Mesenchymal stem cell (in vitro differentiated cells and primary cell): ENCODE results near the gene ELMO1.
"Not testable (repeated sequence)": the region's sequence is repeated elsewhere in the genome, so short reads cannot be mapped to it uniquely, and the experiment has no call there.

Experiments used
- DNase-seq: peaks from one replicate; pipeline ENCODE4 v3.0.0-alpha.2; 2013
- H2AFZ ChIP-seq: one replicate; pipeline ENCODE4 v1.6.1; 2013; ENCODE audit warnings: low read depth, mild to moderate bottlenecking, control low read depth, inconsistent platforms, low read length, moderate library complexity
- H2AK5ac ChIP-seq: 2 replicates; pipeline ENCODE4 v1.6.1; 2013; ENCODE audit warnings: low read length, moderate library complexity, mild to moderate bottlenecking, inconsistent platforms; ENCODE audit not compliant: severe bottlenecking
- H2BK120ac ChIP-seq: one replicate; pipeline ENCODE4 v1.6.1; 2013; ENCODE audit warnings: low read depth, mild to moderate bottlenecking, inconsistent platforms, low read length, moderate library complexity
- H2BK12ac ChIP-seq, 2 experiments: one replicate each; pipeline ENCODE4 v1.6.1; 2013; ENCODE audit warnings: inconsistent platforms in 2 of 2, low read length in 2 of 2, mild to moderate bottlenecking in 2 of 2, moderate library complexity in 2 of 2, control low read depth in 1 of 2
- H2BK15ac ChIP-seq: one replicate; pipeline ENCODE4 v1.6.1; 2013; ENCODE audit warnings: mild to moderate bottlenecking, low read depth, inconsistent platforms; ENCODE audit not compliant: poor library complexity, severe bottlenecking
- H2BK5ac ChIP-seq: 2 replicates; pipeline ENCODE4 v1.6.1; 2013; ENCODE audit warnings: low read depth, mild to moderate bottlenecking, low read length, control low read depth, inconsistent platforms; ENCODE audit not compliant: poor library complexity, severe bottlenecking
- H3K14ac ChIP-seq, 2 experiments: one replicate each; pipeline ENCODE4 v1.6.1; 2013; ENCODE audit warnings: inconsistent platforms in 2 of 2, low read length in 2 of 2, control low read depth in 1 of 2, mild to moderate bottlenecking in 1 of 2, moderate library complexity in 1 of 2
- H3K18ac ChIP-seq, 2 experiments: one replicate each; pipeline ENCODE4 v1.6.1; 2013; ENCODE audit warnings: inconsistent platforms in 2 of 2, low read length in 2 of 2, control low read depth in 1 of 2, low read depth in 1 of 2, mild to moderate bottlenecking in 1 of 2
- H3K23ac ChIP-seq, 2 experiments: one replicate each; pipeline ENCODE4 v1.6.1; 2013; ENCODE audit warnings: inconsistent platforms in 2 of 2, low read length in 2 of 2, mild to moderate bottlenecking in 2 of 2, moderate library complexity in 2 of 2, control low read depth in 1 of 2
- H3K27ac ChIP-seq: 2 replicates; pipeline ENCODE4 v1.5.1; 2013; ENCODE audit warnings: mild to moderate bottlenecking, moderate library complexity, low read length, control low read depth, inconsistent platforms; ENCODE audit not compliant: poor library complexity, severe bottlenecking
- H3K27me3 ChIP-seq, 2 experiments: 2 replicates each; pipeline versions ENCODE4 v1.6.1 to v1.7.0; 2013; ENCODE audit warnings: low read length in 2 of 2, mild to moderate bottlenecking in 2 of 2, moderate library complexity in 2 of 2, control low read depth in 1 of 2, inconsistent platforms in 1 of 2; ENCODE audit not compliant: control insufficient read depth in 1 of 2, insufficient read depth in 1 of 2
- H3K36me3 ChIP-seq, 2 experiments: 2 replicates each; pipeline versions ENCODE4 v1.6.1 to v1.7.0; 2013; ENCODE audit warnings: low read length in 2 of 2, control low read depth in 1 of 2, inconsistent platforms in 1 of 2, low read depth in 1 of 2, mild to moderate bottlenecking in 1 of 2; ENCODE audit not compliant: insufficient read depth in 2 of 2, control insufficient read depth in 1 of 2
- H3K4ac ChIP-seq, 2 experiments: one replicate each; pipeline ENCODE4 v1.6.1; 2013; ENCODE audit warnings: inconsistent platforms in 2 of 2, low read length in 2 of 2, mild to moderate bottlenecking in 2 of 2, moderate library complexity in 2 of 2, control low read depth in 1 of 2, low read depth in 1 of 2
- H3K4me1 ChIP-seq: 2 replicates; pipeline ENCODE4 v1.6.1; 2013; ENCODE audit warnings: low read depth, low read length, control low read depth; ENCODE audit not compliant: control insufficient read depth, insufficient read depth
- H3K4me2 ChIP-seq: 2 replicates; pipeline ENCODE4 v1.6.1; 2013; ENCODE audit warnings: low read length, mild to moderate bottlenecking, inconsistent platforms; ENCODE audit not compliant: poor library complexity, severe bottlenecking
- H3K4me3 ChIP-seq, 2 experiments: 2 replicates each; pipeline versions ENCODE4 v1.5.1 to v1.7.0; 2013; ENCODE audit warnings: low read length in 2 of 2, mild to moderate bottlenecking in 2 of 2, control low read depth in 1 of 2, low read depth in 1 of 2; ENCODE audit not compliant: insufficient read depth in 1 of 2
- H3K79me1 ChIP-seq: replicated peaks from 2 replicates; pipeline ENCODE4 v1.6.1; 2013; ENCODE audit warnings: mild to moderate bottlenecking, control low read depth, low read length, inconsistent platforms; ENCODE audit not compliant: poor library complexity, severe bottlenecking
- H3K9ac ChIP-seq: 2 replicates; pipeline ENCODE4 v1.7.0; 2013; ENCODE audit warnings: mild to moderate bottlenecking, low read length, moderate library complexity
- H3K9me3 ChIP-seq: 2 replicates; pipeline ENCODE4 v1.7.0; 2013; ENCODE audit warnings: mild to moderate bottlenecking, low read length; ENCODE audit not compliant: control insufficient read depth
- H4K8ac ChIP-seq: one replicate; pipeline ENCODE4 v1.6.1; 2013; ENCODE audit warnings: inconsistent platforms, mild to moderate bottlenecking, low read length, moderate library complexity
- H4K91ac ChIP-seq: one replicate; pipeline ENCODE4 v1.6.1; 2013; ENCODE audit warnings: mild to moderate bottlenecking, low read length, inconsistent platforms
- WGBS: methylation state at CpG from one replicate; pipeline ENCODE4 v1.1.7; 2013; ENCODE audit warnings: mixed read lengths; 5-methylcytosine and 5-hydroxymethylcytosine counted together

The ELMO1 gene

GRCh38 chr7:36979810-36980248 lies 468.8 kb downstream of the ELMO1 start:
- Histone ChIP-seq H3K4me1 (no peaks in the 10 kb centered on the region), H3K27ac (no peak overlapping the region), H3K79me1 (no peaks in the 10 kb centered on the region), H2BK120ac (no peak overlapping the region), H3K14ac (no peak overlapping the region), H3K9ac (no peak overlapping the region), H3K4me2 (no peak overlapping the region), H3K4me3 (no peak overlapping the region), H3K4ac (no peak overlapping the region), H2BK12ac (no peak overlapping the region), H3K23ac (no peak overlapping the region), H2BK5ac (no peak overlapping the region), H2AK5ac (no peak overlapping the region), H3K36me3 (no peaks in the 10 kb centered on the region), H3K27me3 (peaks cover 4 to 9% of the 10 kb centered on the region in 2 experiments), H3K9me3 (no peaks in the 10 kb centered on the region), H2BK15ac (no peak overlapping the region), H3K18ac (no peak overlapping the region), H4K91ac (no peak overlapping the region), H2AFZ (no peak overlapping the region), H4K8ac (no peak overlapping the region)
- no peak for DNase-seq
- 77% methylated on average over 3 of the region's 3 CpGs for WGBS

GRCh38 chr7:36978461-36978860 lies 470.2 kb downstream of the ELMO1 start:
- H4K8ac ChIP-seq, result no peak overlapping the region
- H2BK5ac ChIP-seq, result no peak overlapping the region
- no peak overlapping the region for H2BK120ac ChIP-seq
- H2AK5ac ChIP-seq, result no peak overlapping the region
- H3K27ac ChIP-seq, result no peak overlapping the region
- H3K4ac ChIP-seq, result no peak overlapping the region
- WGBS, result 46% methylated on average over 2 of the region's 2 CpGs
- no peak overlapping the region for H2AFZ ChIP-seq
- H3K79me1 ChIP-seq, result no peaks in the 10 kb centered on the region
- H3K18ac ChIP-seq, result no peak overlapping the region
- H3K9me3 ChIP-seq, result no peaks in the 10 kb centered on the region
- H2BK15ac ChIP-seq, result no peak overlapping the region
- H4K91ac ChIP-seq, result no peak overlapping the region
- H3K4me2 ChIP-seq, result no peak overlapping the region
- no peak overlapping the region for H3K14ac ChIP-seq
- H3K36me3 ChIP-seq, result no peaks in the 10 kb centered on the region
- no peaks in the 10 kb centered on the region for H3K4me1 ChIP-seq
- H3K4me3 ChIP-seq, result no peak overlapping the region
- no peak overlapping the region for H3K23ac ChIP-seq
- H2BK12ac ChIP-seq, result no peak overlapping the region
- no peaks in the 10 kb centered on the region for H3K27me3 ChIP-seq
- no peak overlapping the region for H3K9ac ChIP-seq
- DNase-seq, result no peak

GRCh38 chr7:36977878-36978277 lies 470.8 kb downstream of the ELMO1 start:
- H4K91ac ChIP-seq, result no peak overlapping the region
- no peak overlapping the region for H3K23ac ChIP-seq
- H2BK120ac ChIP-seq, result no peak overlapping the region
- no peaks in the 10 kb centered on the region for H3K27me3 ChIP-seq
- no peak overlapping the region for H3K27ac ChIP-seq
- no peak overlapping the region for H3K14ac ChIP-seq
- H3K9ac ChIP-seq, result no peak overlapping the region
- no peaks in the 10 kb centered on the region for H3K9me3 ChIP-seq
- no peaks in the 10 kb centered on the region for H3K4me1 ChIP-seq
- no peaks in the 10 kb centered on the region for H3K36me3 ChIP-seq
- H2BK5ac ChIP-seq, result no peak overlapping the region
- H3K79me1 ChIP-seq, result no peaks in the 10 kb centered on the region
- H3K4me3 ChIP-seq, result no peak overlapping the region
- no peak overlapping the region for H2AFZ ChIP-seq
- no peak overlapping the region for H3K18ac ChIP-seq
- H2BK15ac ChIP-seq, result no peak overlapping the region
- H2BK12ac ChIP-seq, result no peak overlapping the region
- no peak overlapping the region for H3K4me2 ChIP-seq
- no peak for DNase-seq
- H4K8ac ChIP-seq, result no peak overlapping the region
- H3K4ac ChIP-seq, result no peak overlapping the region
- H2AK5ac ChIP-seq, result no peak overlapping the region

- H4K91ac ChIP-seq, result peak overlapping the region; percentile 12
- H3K27ac ChIP-seq, H3K4me2 ChIP-seq, H2BK5ac ChIP-seq, H3K4me1 ChIP-seq, H3K18ac ChIP-seq, H4K8ac ChIP-seq, H2BK12ac ChIP-seq, H3K14ac ChIP-seq, H3K4me3 ChIP-seq, H2BK120ac ChIP-seq, H2BK15ac ChIP-seq, H3K9ac ChIP-seq, H3K36me3 ChIP-seq, H2AFZ ChIP-seq, H3K79me1 ChIP-seq, H3K23ac ChIP-seq, H2AK5ac ChIP-seq, DNase-seq, H3K4ac ChIP-seq, H3K27me3 ChIP-seq, H3K9me3 ChIP-seq: not testable (repeated sequence)
- 97% methylated on average over 27 of the region's 28 CpGs for WGBS
Observed at GRCh38 chr7:36973534-36973933, 475.1 kb downstream of the ELMO1 start.
